NCI-H1436 (cell line): Measurements from ENCODE around the gene MNAT1.
"Not testable (repeated sequence)": the region's sequence is repeated elsewhere in the genome, so short reads cannot be mapped to it uniquely, and the experiment has no call there.

Experiments
- DNase-seq: peaks from one replicate; lab custom pipeline; 2025; lab: John Stamatoyannopoulos, UW

The MNAT1 gene

GRCh38 chr14:60738843-60739508, 4.4 kb downstream of the MNAT1 start:
- no peak for DNase-seq

DNA sequence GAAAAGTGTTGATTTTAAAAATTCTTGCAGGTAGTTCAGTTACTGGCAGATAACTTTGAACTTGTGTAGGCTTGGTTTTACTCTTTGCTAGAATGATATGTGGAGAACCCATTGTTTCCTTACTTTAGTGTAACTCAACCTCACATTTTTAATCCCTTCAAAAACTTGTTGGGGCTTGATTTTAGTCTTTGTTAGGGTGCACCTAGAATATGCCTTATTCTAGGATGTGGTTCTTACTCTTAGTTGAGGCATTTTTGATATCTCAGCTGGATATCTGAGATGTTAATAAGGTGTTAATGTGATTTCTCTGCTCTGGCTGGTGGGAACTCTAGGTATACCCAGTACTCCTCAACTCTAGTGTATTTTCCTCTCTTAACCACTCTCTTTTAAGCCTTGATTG, 10.0 kb downstream of the MNAT1 start:
- no peak for DNase-seq

DNA sequence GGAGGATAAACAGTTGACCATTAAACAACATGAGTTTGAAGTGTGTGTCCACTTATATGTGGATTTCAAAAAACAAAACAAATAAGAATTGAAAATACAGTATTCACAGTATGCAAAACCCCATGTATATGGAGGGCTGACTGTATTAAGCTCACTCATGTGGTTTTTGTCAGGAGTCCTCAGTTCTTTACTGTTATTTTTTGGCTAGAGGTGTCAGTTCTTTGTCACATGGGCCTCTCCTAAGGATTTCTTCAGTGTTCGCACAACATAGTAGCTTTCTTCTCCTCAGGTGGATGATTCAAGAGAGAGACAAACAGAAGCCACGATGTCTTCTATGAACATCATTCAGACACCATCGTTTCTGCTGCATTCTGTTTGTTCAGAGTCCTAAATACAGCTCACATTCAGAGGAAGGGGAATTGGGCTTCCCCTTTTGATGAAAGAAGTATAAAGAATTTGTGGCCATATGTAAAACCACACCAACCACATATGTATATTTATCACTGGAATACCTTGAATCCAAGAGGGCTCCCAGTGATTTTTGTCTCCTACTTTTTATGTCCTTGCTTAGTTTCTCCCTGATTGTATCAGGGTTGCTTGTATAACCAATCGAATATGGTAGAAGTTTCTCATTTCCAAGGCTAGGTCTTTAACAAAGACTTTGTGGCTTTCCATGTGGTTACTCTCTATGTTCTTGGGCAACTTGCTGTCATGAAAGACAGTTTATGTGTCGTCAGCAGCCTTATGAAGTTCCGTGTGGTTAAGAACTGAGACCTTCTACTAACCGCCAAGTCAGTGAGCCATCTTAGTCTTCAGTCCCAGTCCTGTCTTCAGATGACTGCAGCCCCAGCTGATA, 18.9 kb downstream of the MNAT1 start:
- DNase-seq = no peak

- no peak for DNase-seq
Measured at GRCh38 chr14:60756847-60757246, 22.3 kb downstream of the MNAT1 start.

- peak; percentile 24 for DNase-seq
Measured at GRCh38 chr14:60757567-60758002, 23.0 kb downstream of the MNAT1 start.

- no peak for DNase-seq
Measured at GRCh38 chr14:60758885-60759284, 24.3 kb downstream of the MNAT1 start.

GRCh38 chr14:60760209-60760608, 25.6 kb downstream of the MNAT1 start:
- DNase-seq = no peak

- DNase-seq = peak; percentile 70
Measured at GRCh38 chr14:60760644-60761364, 26.2 kb downstream of the MNAT1 start.

- no peak for DNase-seq
Measured at GRCh38 chr14:60768602-60769001, 34.0 kb downstream of the MNAT1 start.

DNA sequence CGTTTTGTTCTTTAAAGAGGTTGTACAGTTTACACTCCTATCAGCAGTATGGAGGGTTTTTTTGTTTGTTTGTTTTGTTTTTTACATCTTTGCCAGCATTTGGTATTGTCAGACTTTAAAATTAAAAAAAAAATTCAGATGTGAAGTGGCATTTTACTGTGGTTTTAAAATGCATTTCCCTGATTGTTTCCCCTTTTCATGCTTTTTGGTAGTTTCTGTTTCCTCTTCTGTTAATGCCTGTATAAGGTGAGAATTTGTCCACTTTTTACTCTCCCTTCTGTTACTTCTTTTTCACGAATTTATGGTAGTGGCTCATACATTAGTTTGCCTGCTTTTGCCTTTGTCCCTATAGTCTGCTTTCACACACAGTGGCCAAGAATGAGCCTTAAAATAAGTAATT, 36.6 kb downstream of the MNAT1 start:
- no peak for DNase-seq

GRCh38 chr14:60773558-60773957, 39.0 kb downstream of the MNAT1 start:
- DNase-seq = no peak

DNA sequence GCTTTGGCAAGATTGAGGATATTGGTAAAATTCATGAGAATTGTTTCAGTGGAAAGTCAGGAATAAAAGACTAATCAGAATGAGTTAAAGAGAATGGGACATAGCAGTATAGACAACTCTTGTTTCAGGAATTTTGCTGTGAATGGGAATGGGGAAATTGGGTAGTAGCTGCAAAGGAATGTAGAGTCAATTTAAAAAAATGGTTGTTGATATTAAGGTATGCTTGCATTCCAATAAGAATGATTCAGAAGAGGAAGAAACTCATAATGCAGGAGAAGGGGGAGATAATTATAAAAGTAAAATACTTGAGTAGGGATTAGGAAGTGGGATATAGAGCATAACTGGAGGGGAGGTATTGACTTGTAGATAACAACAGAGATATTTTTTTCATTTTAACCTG, 40.7 kb downstream of the MNAT1 start:
- no peak for DNase-seq

GRCh38 chr14:60777856-60778578, 43.5 kb downstream of the MNAT1 start:
- DNase-seq = no peak

DNA sequence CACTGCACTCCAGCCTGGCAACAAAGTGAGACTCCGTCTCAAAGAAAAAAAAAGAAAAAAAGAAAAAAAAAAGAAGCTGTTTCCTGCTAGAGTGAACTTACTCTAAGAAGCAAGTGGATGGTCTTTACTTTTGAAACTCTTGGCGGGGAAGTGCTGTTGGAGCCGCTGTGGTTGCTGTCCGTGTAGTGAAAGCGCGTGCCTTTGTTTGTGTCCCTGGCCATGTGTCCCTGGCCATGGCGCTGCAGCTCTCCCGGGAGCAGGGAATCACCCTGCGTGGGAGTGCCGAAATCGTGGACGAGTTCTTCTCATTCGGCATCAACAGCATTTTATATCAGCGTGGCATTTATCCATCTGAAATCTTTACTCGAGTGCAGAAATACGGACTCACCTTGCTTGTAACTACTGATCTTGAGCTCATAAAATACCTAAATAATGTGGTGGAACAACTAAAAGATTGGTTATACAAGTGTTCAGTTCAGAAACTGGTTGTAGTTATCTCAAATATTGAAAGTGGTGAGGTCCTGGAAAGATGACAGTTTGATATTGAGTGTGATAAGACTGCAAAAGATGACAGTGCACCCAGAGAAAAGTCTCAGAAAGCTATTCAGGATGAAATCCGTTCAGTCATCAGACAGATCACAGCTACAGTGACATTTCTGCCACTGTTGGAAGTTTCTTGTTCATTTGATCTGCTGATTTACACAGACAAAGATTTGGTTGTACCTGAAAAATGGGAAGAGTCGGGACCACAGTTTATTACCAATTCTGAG, 45.4 kb downstream of the MNAT1 start:
- not testable (repeated sequence) for DNase-seq

DNA sequence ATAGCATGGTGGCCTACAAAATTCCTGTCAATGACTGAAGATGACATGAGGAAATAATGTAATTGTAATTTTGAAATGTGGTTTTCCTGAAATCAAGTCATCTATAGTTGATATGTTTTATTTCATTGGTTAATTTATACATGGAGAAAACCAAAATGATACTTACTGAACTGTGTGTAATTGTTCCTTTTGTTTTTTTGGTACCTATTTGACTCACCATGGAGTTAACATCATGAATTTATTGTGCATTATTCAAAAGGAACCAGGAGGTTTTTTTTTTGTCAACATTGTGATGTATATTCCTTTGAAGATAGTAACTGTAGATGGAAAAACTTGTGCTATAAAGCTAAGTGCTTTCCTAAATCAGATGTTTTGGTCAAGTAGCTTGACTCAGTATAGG, 46.0 kb downstream of the MNAT1 start:
- DNase-seq = not testable (repeated sequence)

DNA sequence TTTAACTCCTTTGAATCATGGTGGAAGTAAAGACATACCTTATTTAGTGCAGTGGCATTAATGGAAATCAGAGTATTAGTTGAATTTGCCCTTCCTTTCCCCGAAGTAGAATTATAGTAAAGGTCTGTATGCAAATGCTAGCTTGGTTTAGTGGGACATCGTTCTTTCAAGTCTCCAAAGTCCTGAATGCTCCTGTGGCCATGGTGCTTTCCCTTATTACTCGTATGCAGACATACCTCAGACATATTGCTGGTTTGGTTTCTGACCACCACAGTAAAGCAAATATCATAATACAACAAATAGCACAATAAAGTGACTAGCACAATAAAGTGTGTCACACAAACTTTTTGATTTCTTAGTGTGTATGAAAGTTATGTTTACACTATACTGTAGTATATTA, 52.3 kb downstream of the MNAT1 start:
- DNase-seq = no peak

DNA sequence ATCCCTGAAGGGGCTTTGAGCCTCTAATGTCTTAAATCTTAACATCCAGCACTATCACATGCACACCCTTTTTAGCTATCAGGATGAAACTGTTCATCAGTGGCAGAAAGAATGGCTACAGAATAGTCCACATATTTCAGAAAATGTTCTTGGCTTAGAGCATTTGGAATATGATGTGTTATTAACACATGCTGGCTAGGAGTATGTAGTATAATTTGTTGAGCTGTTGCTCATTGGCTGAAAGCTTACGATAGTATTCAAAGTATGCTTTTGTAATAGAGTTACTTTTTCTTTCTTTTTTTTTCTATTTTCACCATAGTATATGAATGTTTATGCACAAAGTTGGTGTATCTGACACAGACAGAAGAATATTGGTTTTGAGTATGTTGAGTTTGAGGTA, 55.1 kb downstream of the MNAT1 start:
- DNase-seq = no peak

DNA sequence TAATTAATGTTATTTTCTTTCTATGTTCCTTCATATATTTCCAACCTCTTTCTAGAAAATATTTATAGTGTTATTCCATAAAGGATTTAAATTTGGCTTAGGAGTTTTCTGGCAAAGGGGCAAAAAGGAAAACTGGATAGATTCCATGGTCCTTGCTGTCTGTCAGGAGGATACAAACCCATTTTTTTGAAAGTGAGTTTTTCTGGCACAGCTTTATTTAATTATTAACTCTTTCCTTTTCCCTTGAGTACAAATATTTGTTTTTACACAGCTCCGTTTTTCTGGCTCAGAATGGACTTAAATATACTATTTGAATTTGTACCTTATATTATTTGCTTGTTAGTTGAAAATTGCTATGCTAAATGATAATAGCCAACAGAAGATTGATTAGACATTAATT, 56.3 kb downstream of the MNAT1 start:
- DNase-seq = no peak

GRCh38 chr14:60796434-60796833, 61.9 kb downstream of the MNAT1 start:
- DNase-seq = no peak

- DNase-seq = no peak
Measured at GRCh38 chr14:60800409-60800808, 65.8 kb downstream of the MNAT1 start.

GRCh38 chr14:60803871-60804270, 69.3 kb downstream of the MNAT1 start:
- no peak for DNase-seq
